Thyroid gland (tissue), 4 donors: Measurements from ENCODE around the gene KLRC3. TPM values are rescaled to one million over a fixed set of nuclear protein-coding genes. Genes with fewer than 3 reads are reported as not detected.
"Not testable (repeated sequence)": the region's sequence is repeated elsewhere in the genome, so short reads cannot be mapped to it uniquely, and the experiment has no call there.

Experiments
- DNase-seq, 2 donors: peaks; one replicate each; pipeline ENCODE4 v3.0.0-alpha.2; 2019
- H3K27ac ChIP-seq, 3 donors: fragments of 200-600 bp; sonication (generic); 1 replicate in 2 of 3; 2 replicates in 1 of 3; pipeline ENCODE4 v1.5.1; 2016 to 2019; ENCODE audit warnings: mild to moderate bottlenecking in 1 of 3, moderate library complexity in 1 of 3
- H3K27me3 ChIP-seq: fragments of 200-600 bp; sonication (generic); one replicate; pipeline ENCODE4 v1.5.1; 2019
- H3K36me3 ChIP-seq, 2 donors: fragments of 200-600 bp; sonication (generic); one replicate each; pipeline ENCODE4 v1.5.1; 2016 to 2019
- H3K4me1 ChIP-seq, 2 donors: fragments of 200-600 bp; sonication (generic); one replicate each; pipeline ENCODE4 v1.5.1; 2017 to 2019
- H3K4me3 ChIP-seq, 3 donors: fragments of 200-600 bp; sonication (generic); replicated peaks in 1 of 3; 1 replicate in 2 of 3; 2 replicates in 1 of 3; pipeline ENCODE4 v1.5.1; 2016; ENCODE audit warnings: mild to moderate bottlenecking in 1 of 3
- H3K9me3 ChIP-seq: fragments of 200-600 bp; sonication (generic); one replicate; pipeline ENCODE4 v1.5.1; 2017
- CTCF ChIP-seq, 6 experiments: fragments of 200-600 bp in 3 of 6; fragments of 450-650 bp in 3 of 6; sonication (generic) in 3 of 6; IDR thresholded peaks; one replicate each; pipeline ENCODE4 v1.5.1; 2016 to 2019; ENCODE audit warnings: antibody characterized with exemption in 6 of 6, mild to moderate bottlenecking in 2 of 6, inconsistent platforms in 1 of 6, moderate library complexity in 1 of 6
- POLR2A ChIP-seq, 2 donors: fragments of 450-650 bp; IDR thresholded peaks; one replicate each; pipeline ENCODE4 v1.6.1; 2017; ENCODE audit warnings: antibody characterized with exemption in 2 of 2, mild to moderate bottlenecking in 2 of 2, moderate library complexity in 1 of 2
- WGBS, 2 donors: methylation state at CpG; one replicate each; pipeline ENCODE4 v1.1.5; 2017; 5-methylcytosine and 5-hydroxymethylcytosine counted together
- intact Hi-C: fragments of 100-400 bp; cut with DNase I; formaldehyde crosslinking; loops from one replicate; pipeline ENCODE4 v1.15.1; 2023
- total RNA-seq, 4 donors: library from RNA; depleted of rRNA; stranded (reverse); fragments of >200 nt; gene quantifications; one replicate each; pipeline ENCODE4 v1.2.3, GENCODE V29; 2016

KLRC3 gene
- total RNA-seq, 4 donors from 2014 or later = not detected

GRCh38 chr12:10393291-10393690 is 27.1 kb downstream of the KLRC3 start:
- Histone ChIP-seq H3K4me1 (no peaks in the 10 kb centered on the region), H3K27me3 (no peaks in the 10 kb centered on the region), H3K4me3 (no peak overlapping the region), H3K27ac (no peak overlapping the region), H3K36me3 (no peaks in the 10 kb centered on the region), H3K9me3 (no peaks in the 10 kb centered on the region)
- DNase-seq = no peak
- WGBS, 2 donors = 56 to 62% methylated on average over 3 of the region's 3 CpGs
- intact Hi-C loops = no loop called here
- TF ChIP-seq CTCF (IDR thresholded peaks at IDR 0.05) (no peak), POLR2A (IDR thresholded peaks at IDR 0.05) (no peak)

- Histone ChIP-seq H3K27ac (no peak overlapping the region), H3K27me3 (no peaks in the 10 kb centered on the region), H3K4me1 (no peaks in the 10 kb centered on the region), H3K36me3 (no peaks in the 10 kb centered on the region), H3K4me3 (no peak overlapping the region), H3K9me3 (no peaks in the 10 kb centered on the region)
- WGBS, 2 donors = 67 to 79% methylated on average over 7 of the region's 7 CpGs
- TF ChIP-seq CTCF (IDR thresholded peaks at IDR 0.05) (no peak), POLR2A (IDR thresholded peaks at IDR 0.05) (no peak)
- DNase-seq = peak; percentile 20 to 22
- intact Hi-C loops = no loop called here
Measured at GRCh38 chr12:10392394-10392930, 27.9 kb downstream of the KLRC3 start.

- 89 to 97% methylated on average over 7 of the region's 7 CpGs for WGBS, 2 donors
- H3K4me1 ChIP-seq, H3K27ac ChIP-seq, intact Hi-C loops, H3K4me3 ChIP-seq, H3K27me3 ChIP-seq, H3K9me3 ChIP-seq, H3K36me3 ChIP-seq, DNase-seq: not testable (repeated sequence)
Measured at GRCh38 chr12:10390991-10391390, 29.4 kb downstream of the KLRC3 start.

- no peak for TF ChIP-seq POLR2A (IDR thresholded peaks at IDR 0.05)
- no peak within 1 kb of the TSS for H3K4me3 ChIP-seq
- H3K4me1 ChIP-seq = no peaks in the 10 kb centered on the region
- 91% methylated on average over 1 of the region's 1 CpG for WGBS, 2 donors
- intact Hi-C loops = no loop called here
- H3K27ac ChIP-seq = no peak within 1 kb of the TSS
- no peaks in the 10 kb centered on the region for H3K36me3 ChIP-seq
- no peaks in the 10 kb centered on the region for H3K9me3 ChIP-seq
- H3K27me3 ChIP-seq = no peaks in the 10 kb centered on the region
- DNase-seq = no peak
Measured at GRCh38 chr12:10389904-10390303, 30.5 kb downstream of the KLRC3 start, which contains the start of gene KLRK1. Gene KLRK1 (minus strand): TSS chr12:10390041. CDS start chr12:10388810, 1,231 bp downstream.

- Histone ChIP-seq H3K27ac (no peak overlapping the region), H3K27me3 (no peaks in the 10 kb centered on the region), H3K9me3 (no peaks in the 10 kb centered on the region), H3K4me1 (no peaks in the 10 kb centered on the region), H3K36me3 (no peaks in the 10 kb centered on the region), H3K4me3 (no peak overlapping the region)
- intact Hi-C loops = no loop called here
- WGBS, 2 donors = 78% methylated on average over 9 of the region's 9 CpGs
- TF ChIP-seq POLR2A (IDR thresholded peaks at IDR 0.05) (no peak), CTCF (IDR thresholded peaks at IDR 0.05) (no peak)
- no peak for DNase-seq
Measured at GRCh38 chr12:10388624-10389413, 31.6 kb downstream of the KLRC3 start.

GRCh38 chr12:10387498-10387897 is 32.9 kb downstream of the KLRC3 start:
- H3K27ac ChIP-seq, H3K36me3 ChIP-seq, DNase-seq, H3K4me1 ChIP-seq, H3K4me3 ChIP-seq, H3K9me3 ChIP-seq, intact Hi-C loops, H3K27me3 ChIP-seq: not testable (repeated sequence)
- WGBS, 2 donors = 88 to 92% methylated on average over 6 of the region's 6 CpGs
